Esophagus (tissue), 2 donors: ENCODE data around the gene C1orf52. TPM values are rescaled to one million over a fixed set of nuclear protein-coding genes. Genes with fewer than 3 reads are reported as not detected.

Experiments used
- H3K27ac ChIP-seq, 2 donors: one replicate each; pipeline ENCODE4 v1.5.1; 2013; ENCODE audit warnings: low read depth in 2 of 2, mild to moderate bottlenecking in 2 of 2, inconsistent platforms in 1 of 2, low read length in 1 of 2, moderate library complexity in 1 of 2
- H3K27me3 ChIP-seq, 2 donors: one replicate each; pipeline ENCODE4 v1.6.1; 2013; ENCODE audit warnings: low read length in 2 of 2, control low read depth in 1 of 2, mild to moderate bottlenecking in 1 of 2; ENCODE audit not compliant: insufficient read depth in 2 of 2, control insufficient read depth in 1 of 2
- H3K36me3 ChIP-seq, 2 donors: one replicate each; pipeline ENCODE4 v1.6.1; 2013; ENCODE audit warnings: low read length in 1 of 2; ENCODE audit not compliant: control insufficient read depth in 2 of 2, insufficient read depth in 2 of 2
- H3K4me1 ChIP-seq, 2 donors: one replicate each; pipeline ENCODE4 v1.6.1; 2013; ENCODE audit warnings: low read length in 1 of 2; ENCODE audit not compliant: control insufficient read depth in 2 of 2, insufficient read depth in 2 of 2
- H3K4me3 ChIP-seq, 2 donors: one replicate each; pipeline ENCODE4 v1.5.1; 2013; ENCODE audit warnings: low read length in 2 of 2, mild to moderate bottlenecking in 2 of 2, low read depth in 1 of 2, moderate library complexity in 1 of 2
- H3K9me3 ChIP-seq, 2 donors: one replicate each; pipeline ENCODE4 v1.6.1; 2013; ENCODE audit warnings: mild to moderate bottlenecking in 2 of 2, low read depth in 1 of 2, low read length in 1 of 2, moderate library complexity in 1 of 2; ENCODE audit not compliant: control insufficient read depth in 2 of 2, insufficient read depth in 1 of 2
- WGBS, 2 donors: extraction: QIAGEN DNeasy Blood & Tissue Kit; methylation state at CpG; one replicate each; pipeline ENCODE4 v1.1.7; 2013; 5-methylcytosine and 5-hydroxymethylcytosine counted together
- polyA plus RNA-seq, 2 donors: library from polyadenylated mRNA; stranded (reverse); fragments of 200-250 nt; gene quantifications; one replicate each; pipeline ENCODE4 v1.2.3, GENCODE V29; 2013
- donor health status: healthy with polysubstance abuse.
- donor health status: Bipolar disorder and iron deficiency.

Gene C1orf52
- polyA plus RNA-seq, 2 donors: 12.4 to 17.8 TPM

- Histone ChIP-seq H3K9me3 (no peaks in the 10 kb centered on the region), H3K27me3 (no peaks in the 10 kb centered on the region), H3K4me1 (peaks cover 2 to 13% of the 10 kb centered on the region in 2 donors), H3K36me3 (no peaks in the 10 kb centered on the region), H3K4me3 (no peak overlapping the region), H3K27ac (peak overlapping the region; percentile 74 to 88)
- WGBS, 2 donors: 29 to 47% methylated on average over 1 of the region's 1 CpG
Measured at GRCh38 chr1:85296980-85297379, 37.5 kb upstream of the C1orf52 start.

- Histone ChIP-seq H3K9me3 (no peaks in the 10 kb centered on the region), H3K36me3 (no peaks in the 10 kb centered on the region), H3K27ac (peak overlapping the region; percentile 25 to 74), H3K4me1 (peaks cover 2 to 13% of the 10 kb centered on the region in 2 donors), H3K4me3 (no peak overlapping the region), H3K27me3 (no peaks in the 10 kb centered on the region)
- WGBS, 2 donors: 81 to 87% methylated on average over 4 of the region's 4 CpGs
Measured at GRCh38 chr1:85295654-85296053, 36.2 kb upstream of the C1orf52 start.

GRCh38 chr1:85295006-85295431 is 35.6 kb upstream of the C1orf52 start:
- Histone ChIP-seq H3K9me3 (no peaks in the 10 kb centered on the region), H3K4me1 (peaks cover 2 to 16% of the 10 kb centered on the region in 2 donors), H3K27ac (peak overlapping the region; percentile 25 to 63), H3K36me3 (no peaks in the 10 kb centered on the region), H3K4me3 (no peak overlapping the region), H3K27me3 (no peaks in the 10 kb centered on the region)
- WGBS, 2 donors: 28 to 38% methylated on average over 3 of the region's 3 CpGs

- H3K9me3 ChIP-seq: no peaks in the 10 kb centered on the region
- H3K36me3 ChIP-seq: no peaks in the 10 kb centered on the region
- H3K27ac ChIP-seq: peak overlapping the region; percentile 38 to 50
- 99 to 100% methylated on average over 2 of the region's 2 CpGs for WGBS, 2 donors
- H3K4me1 ChIP-seq: peaks cover 2 to 12% of the 10 kb centered on the region in 2 donors
- H3K4me3 ChIP-seq: no peak overlapping the region
- no peaks in the 10 kb centered on the region for H3K27me3 ChIP-seq
Measured at GRCh38 chr1:85290826-85291225, 31.4 kb upstream of the C1orf52 start.

GRCh38 chr1:85289848-85290335 is 30.4 kb upstream of the C1orf52 start:
- 59 to 78% methylated on average over 4 of the region's 4 CpGs for WGBS, 2 donors
- no peak overlapping the region for H3K4me3 ChIP-seq
- peaks cover 0 to 4% of the 10 kb centered on the region in 2 donors for H3K36me3 ChIP-seq
- H3K27ac ChIP-seq: peak overlapping the region; percentile 38 to 86
- H3K4me1 ChIP-seq: peaks cover 0 to 8% of the 10 kb centered on the region in 2 donors
- no peaks in the 10 kb centered on the region for H3K9me3 ChIP-seq
- no peaks in the 10 kb centered on the region for H3K27me3 ChIP-seq

GRCh38 chr1:85289207-85289847 is 29.9 kb upstream of the C1orf52 start:
- H3K4me1 ChIP-seq: peaks cover 0 to 8% of the 10 kb centered on the region in 2 donors
- peak overlapping the region; percentile 69 to 90 for H3K27ac ChIP-seq
- H3K9me3 ChIP-seq: no peaks in the 10 kb centered on the region
- H3K27me3 ChIP-seq: no peaks in the 10 kb centered on the region
- WGBS, 2 donors: 61 to 77% methylated on average over 9 of the region's 9 CpGs
- no peak overlapping the region for H3K4me3 ChIP-seq
- peaks cover 0 to 5% of the 10 kb centered on the region in 2 donors for H3K36me3 ChIP-seq

- H3K27ac ChIP-seq: no peak overlapping the region
- H3K27me3 ChIP-seq: no peaks in the 10 kb centered on the region
- WGBS, 2 donors: 89 to 97% methylated on average over 2 of the region's 2 CpGs
- no peak overlapping the region for H3K4me3 ChIP-seq
- H3K4me1 ChIP-seq: peaks cover 0 to 10% of the 10 kb centered on the region in 2 donors
- H3K9me3 ChIP-seq: no peaks in the 10 kb centered on the region
- peaks cover 0 to 5% of the 10 kb centered on the region in 2 donors for H3K36me3 ChIP-seq
Measured at GRCh38 chr1:85284202-85284601, 24.7 kb upstream of the C1orf52 start.

GRCh38 chr1:85283475-85284199 is 24.2 kb upstream of the C1orf52 start:
- Histone ChIP-seq H3K4me1 (peaks cover 0 to 12% of the 10 kb centered on the region in 2 donors), H3K36me3 (peaks cover 0 to 5% of the 10 kb centered on the region in 2 donors), H3K27me3 (no peaks in the 10 kb centered on the region), H3K9me3 (no peaks in the 10 kb centered on the region), H3K4me3 (no peak overlapping the region), H3K27ac (no peak overlapping the region)
- WGBS, 2 donors: 58 to 60% methylated on average over 11 of the region's 11 CpGs

GRCh38 chr1:85282424-85282823 is 23.0 kb upstream of the C1orf52 start:
- peaks cover 0 to 5% of the 10 kb centered on the region in 2 donors for H3K36me3 ChIP-seq
- no peak overlapping the region for H3K27ac ChIP-seq
- WGBS, 2 donors: 84 to 88% methylated on average over 1 of the region's 1 CpG
- H3K9me3 ChIP-seq: no peaks in the 10 kb centered on the region
- no peaks in the 10 kb centered on the region for H3K27me3 ChIP-seq
- no peak overlapping the region for H3K4me3 ChIP-seq
- peaks cover 0 to 12% of the 10 kb centered on the region in 2 donors for H3K4me1 ChIP-seq
